ENCODE measurements around the gene CCR3. TPM values are rescaled to one million over a fixed set of nuclear protein-coding genes. Genes with fewer than 3 reads are reported as not detected.

Gene CCR3
- total RNA-seq, 1 donor: not detected

DNA sequence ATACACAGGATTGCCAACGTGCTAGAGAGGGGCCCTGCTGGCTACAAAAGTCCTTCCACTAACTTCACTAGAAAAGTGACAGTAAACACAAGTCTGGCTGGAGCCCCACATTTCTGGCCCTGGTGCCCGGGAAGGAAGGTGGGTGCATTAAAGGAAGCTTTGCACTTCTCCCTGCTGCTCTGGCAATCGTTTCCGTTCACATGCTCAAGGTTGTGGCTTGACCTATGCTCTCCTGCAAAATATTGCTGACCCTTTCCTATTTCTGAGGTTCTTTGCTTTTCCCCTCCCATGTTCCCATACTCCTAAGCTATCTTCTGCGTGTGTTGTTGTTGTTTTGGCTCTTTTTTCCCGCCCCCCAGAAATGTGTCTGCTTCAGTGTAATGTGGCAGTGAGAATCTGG lies 9.1 kb upstream of the CCR3 start:
- H3K4me3 ChIP-seq (ENCODE audit: low read depth, low read length): no peak overlapping the region
- no peak for DNase-seq (ENCODE audit: low read depth)
- TF ChIP-seq, protein P1, sequence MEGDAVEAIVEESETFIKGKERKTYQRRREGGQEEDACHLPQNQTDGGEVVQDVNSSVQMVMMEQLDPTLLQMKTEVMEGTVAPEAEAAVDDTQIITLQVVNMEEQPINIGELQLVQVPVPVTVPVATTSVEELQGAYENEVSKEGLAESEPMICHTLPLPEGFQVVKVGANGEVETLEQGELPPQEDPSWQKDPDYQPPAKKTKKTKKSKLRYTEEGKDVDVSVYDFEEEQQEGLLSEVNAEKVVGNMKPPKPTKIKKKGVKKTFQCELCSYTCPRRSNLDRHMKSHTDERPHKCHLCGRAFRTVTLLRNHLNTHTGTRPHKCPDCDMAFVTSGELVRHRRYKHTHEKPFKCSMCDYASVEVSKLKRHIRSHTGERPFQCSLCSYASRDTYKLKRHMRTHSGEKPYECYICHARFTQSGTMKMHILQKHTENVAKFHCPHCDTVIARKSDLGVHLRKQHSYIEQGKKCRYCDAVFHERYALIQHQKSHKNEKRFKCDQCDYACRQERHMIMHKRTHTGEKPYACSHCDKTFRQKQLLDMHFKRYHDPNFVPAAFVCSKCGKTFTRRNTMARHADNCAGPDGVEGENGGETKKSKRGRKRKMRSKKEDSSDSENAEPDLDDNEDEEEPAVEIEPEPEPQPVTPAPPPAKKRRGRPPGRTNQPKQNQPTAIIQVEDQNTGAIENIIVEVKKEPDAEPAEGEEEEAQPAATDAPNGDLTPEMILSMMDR (IDR thresholded peaks at IDR 0.05; ENCODE audit: insufficient read depth, low read length): no peak

DNA sequence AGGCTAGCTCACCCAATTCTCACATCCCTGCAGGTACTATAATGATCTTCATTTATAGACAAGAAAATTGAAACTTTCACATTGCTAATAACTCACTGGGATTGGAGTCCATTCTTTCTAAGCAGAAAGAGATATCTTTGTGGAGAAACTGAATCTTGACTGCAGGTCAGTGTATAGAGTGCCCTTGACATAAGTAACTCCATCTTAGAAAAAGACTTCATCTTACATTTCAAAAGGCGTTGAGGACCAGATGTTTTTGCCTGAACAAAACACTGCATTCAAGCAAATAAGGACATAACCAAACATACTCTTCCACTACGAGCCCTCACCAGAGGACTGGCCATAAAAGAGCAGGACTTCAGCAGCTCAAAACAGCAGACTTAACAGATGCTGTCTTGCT lies 6.8 kb upstream of the CCR3 start:
- DNase-seq (ENCODE audit: low read depth): no peak
- no peak overlapping the region for H3K4me3 ChIP-seq (ENCODE audit: low read depth, low read length)
- TF ChIP-seq, protein P1 (IDR thresholded peaks at IDR 0.05; ENCODE audit: insufficient read depth, low read length): no peak

DNA sequence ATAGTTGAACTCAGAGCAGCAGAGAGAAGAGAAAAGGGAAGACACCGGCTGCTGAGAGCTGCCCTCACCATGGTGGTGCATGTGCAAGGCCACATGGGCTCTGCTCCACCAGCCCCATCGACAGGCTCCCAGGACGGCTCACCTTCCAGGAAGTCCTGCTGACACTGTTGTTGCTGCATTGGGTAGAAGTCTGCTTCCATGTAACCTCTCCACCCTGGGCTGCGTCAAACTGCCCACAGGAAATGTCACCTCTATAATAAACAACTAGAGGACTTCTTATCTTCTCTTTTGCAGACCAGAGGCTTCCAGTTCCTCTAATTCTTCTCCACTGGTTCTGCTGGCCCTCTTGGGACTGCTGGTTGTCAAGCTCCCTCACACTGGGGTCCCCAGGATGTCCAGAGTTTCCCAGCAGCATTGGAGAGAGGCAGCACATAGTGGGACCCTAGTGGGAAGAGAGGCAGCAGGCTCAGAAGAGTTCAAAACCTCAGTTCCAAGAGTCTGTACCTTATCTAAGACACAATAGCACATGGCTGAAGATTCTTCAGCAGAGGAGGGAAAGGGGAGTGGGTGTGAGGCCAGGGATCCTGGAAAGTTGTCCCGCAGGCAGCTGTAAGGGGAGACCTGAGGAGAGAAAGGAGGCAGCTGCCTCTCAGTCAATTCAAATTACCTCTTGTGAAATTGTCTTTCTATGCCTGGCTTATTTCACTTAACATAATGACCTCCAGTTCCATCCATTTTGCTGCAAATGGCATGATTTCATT lies 5.8 kb upstream of the CCR3 start:
- DNase-seq (ENCODE audit: low read depth): no peak
- TF ChIP-seq, protein P1 (IDR thresholded peaks at IDR 0.05; ENCODE audit: insufficient read depth, low read length): no peak

DNA sequence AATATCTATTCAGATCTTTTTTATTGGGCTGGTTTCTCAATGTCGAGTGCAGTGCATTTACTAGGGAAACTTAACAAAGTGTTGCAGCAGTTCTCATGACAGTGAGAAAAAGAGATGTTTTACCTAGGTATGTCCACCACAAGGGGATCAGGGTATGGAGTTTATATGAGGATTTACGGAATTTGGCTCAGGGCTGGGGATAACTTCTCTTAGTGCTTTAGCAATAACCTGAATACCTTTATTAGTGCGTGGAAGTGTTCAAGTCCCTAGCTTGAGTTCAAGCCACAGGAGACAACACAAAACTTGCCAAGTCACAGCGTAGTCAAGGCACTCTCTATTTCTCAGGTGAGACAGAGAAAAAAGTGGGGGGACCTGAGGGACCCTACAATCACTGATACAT lies 3.9 kb upstream of the CCR3 start:
- no peak for DNase-seq (ENCODE audit: low read depth)
- no peak overlapping the region for H3K4me3 ChIP-seq (ENCODE audit: low read depth, low read length)
- TF ChIP-seq, protein P1 (IDR thresholded peaks at IDR 0.05; ENCODE audit: insufficient read depth, low read length): no peak

More for the DNA sequence above, 5.8 kb upstream of the CCR3 start:
- H3K4me3 ChIP-seq (ENCODE audit: low read depth, low read length): no peak overlapping the region

DNA sequence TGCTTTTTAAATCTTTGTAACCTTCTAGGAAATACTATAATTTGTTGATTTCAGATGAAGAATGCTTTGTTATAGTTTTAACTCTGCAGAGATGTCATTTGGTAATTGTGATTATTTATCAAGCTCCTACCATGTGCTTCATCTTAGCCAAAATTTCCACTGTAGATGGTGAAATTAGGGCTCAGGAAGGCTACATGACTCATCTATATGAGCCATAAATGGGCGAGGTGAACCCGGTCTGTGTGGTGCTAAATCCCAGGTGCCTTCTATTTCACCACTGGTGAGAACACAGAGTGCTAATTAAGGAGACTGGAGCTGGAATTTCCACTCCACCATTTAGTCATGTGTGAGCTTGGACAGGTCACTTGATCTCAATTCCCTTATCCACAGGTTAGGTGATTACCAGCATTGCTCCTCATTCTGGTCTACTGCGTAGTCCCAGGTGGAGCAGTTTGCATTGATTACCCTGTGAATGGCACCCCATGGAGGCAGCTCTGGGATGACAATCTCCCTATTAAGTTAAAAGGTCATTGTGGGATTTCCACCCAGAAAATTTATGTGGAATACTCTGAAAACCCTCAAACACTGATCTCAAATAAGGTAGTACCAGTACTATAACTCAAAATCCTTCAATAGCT lies 2.8 kb upstream of the CCR3 start:
- no peak for DNase-seq (ENCODE audit: low read depth)
- H3K4me3 ChIP-seq (ENCODE audit: low read depth, low read length): no peak overlapping the region
- TF ChIP-seq, protein P1 (IDR thresholded peaks at IDR 0.05; ENCODE audit: insufficient read depth, low read length): no peak

DNA sequence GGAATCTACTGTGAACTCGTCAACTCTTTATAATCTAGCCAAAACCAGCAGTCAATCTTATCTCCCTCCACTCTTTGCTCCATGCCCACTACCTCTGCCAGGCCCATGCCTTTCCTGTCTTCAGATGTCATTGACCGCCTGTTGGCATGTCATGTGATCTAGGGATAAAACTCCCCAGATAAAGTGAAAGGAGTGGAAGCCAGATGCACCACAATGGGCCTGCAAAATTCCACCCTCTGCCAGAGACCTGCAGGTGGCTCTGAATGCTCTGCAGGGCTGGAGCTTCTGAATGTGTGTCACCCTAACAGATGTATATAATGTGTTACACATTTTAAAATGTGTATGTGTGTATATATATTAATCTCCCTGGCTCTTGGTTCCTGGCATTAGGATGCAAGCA lies 2.3 kb upstream of the CCR3 start:
- DNase-seq (ENCODE audit: low read depth): no peak
- TF ChIP-seq, protein P1 (IDR thresholded peaks at IDR 0.05; ENCODE audit: insufficient read depth, low read length): no peak
- H3K4me3 ChIP-seq (ENCODE audit: low read depth, low read length): no peak overlapping the region
